Gastroesophageal sphincter (tissue), 3 donors: ENCODE measurements around the gene SYNM.

Source experiments
- CTCF ChIP-seq, 4 experiments: fragments of 200-600 bp in 2 of 4; fragments of 450-650 bp in 2 of 4; sonication (generic) in 1 of 4; IDR thresholded peaks; one replicate each; pipeline ENCODE4 v1.5.1; 2017 to 2019; ENCODE audit warnings: antibody characterized with exemption in 4 of 4, mild to moderate bottlenecking in 2 of 4, moderate library complexity in 2 of 4
- POLR2A ChIP-seq, 2 donors: fragments of 450-650 bp; IDR thresholded peaks; one replicate each; pipeline ENCODE4 v1.6.1; 2017; ENCODE audit warnings: antibody characterized with exemption in 2 of 2, mild to moderate bottlenecking in 2 of 2, moderate library complexity in 1 of 2
- POLR2AphosphoS5 ChIP-seq: sonication (generic); formaldehyde crosslinking; IDR thresholded peaks from one replicate; pipeline ENCODE4 v1.6.1; 2017; ENCODE audit warnings: antibody characterized with exemption

- TF ChIP-seq CTCF (IDR thresholded peaks at IDR 0.05) (peak in 2 of 4 experiments; percentile 1 to 12), POLR2A (IDR thresholded peaks at IDR 0.05) (peak; percentile 6 to 47), POLR2AphosphoS5 (peak; percentile 94)
Observed at GRCh38 chr15:99123713-99124451, 19.0 kb downstream of the SYNM start.
